IMR-90 (cell line): ENCODE data around the gene RALA. TPM values are rescaled to one million over a fixed set of nuclear protein-coding genes. Genes with fewer than 3 reads are reported as not detected.

ENCODE experiments used
- ATAC-seq: fragments of 200-7000 bp; cut with Tn5 transposase; 2 replicates; pipeline ENCODE4 v1.9.1; 2020; ENCODE audit warnings: low read depth, mild to moderate bottlenecking, moderate library complexity
- BruUV-seq: library from RNA; stranded (reverse); fragments of 400-500 nt; replicated peaks from 2 replicates; lab custom pipeline; 2021; lab: Mats Ljungman, UMichigan
- CTCF ChIA-PET: fragments of 300-600 bp; formaldehyde crosslinking; extraction: SDS; loops from one replicate; lab custom pipeline; 2021; ENCODE audit warnings: antibody characterized with exemption; lab: Yijun Ruan, JAX
- POLR2A ChIA-PET: fragments of 300-600 bp; sonication (Branson Sonifier 250); formaldehyde crosslinking; loops from one replicate; lab custom pipeline; 2022; ENCODE audit warnings: antibody characterized with exemption; ENCODE audit not compliant: unreplicated experiment; lab: Charles Lee
- DNase-seq: peaks from one replicate; pipeline ENCODE4 v3.0.0; 2013
- H2AFZ ChIP-seq: replicated peaks from 2 replicates; pipeline ENCODE3; 2013; ENCODE audit warnings: low read length, mild to moderate bottlenecking; ENCODE audit not compliant: poor library complexity
- H2AK5ac ChIP-seq: 2 replicates; pipeline ENCODE4 v1.6.1; 2013; ENCODE audit warnings: low read depth, low read length, inconsistent platforms
- H2AK9ac ChIP-seq: replicated peaks from 2 replicates; pipeline ENCODE3; 2013; ENCODE audit warnings: mild to moderate bottlenecking, low read depth, low read length, moderate library complexity; ENCODE audit not compliant: poor library complexity
- H2BK120ac ChIP-seq: 2 replicates; pipeline ENCODE4 v1.6.1; 2013; ENCODE audit warnings: low read depth, low read length, inconsistent platforms
- H2BK15ac ChIP-seq: 3 replicates; pipeline ENCODE4 v1.6.1; 2013; ENCODE audit warnings: low read depth, low read length, inconsistent platforms
- H2BK20ac ChIP-seq: 2 replicates; pipeline ENCODE4 v1.6.1; 2013; ENCODE audit warnings: low read depth, mild to moderate bottlenecking, inconsistent platforms, low read length, moderate library complexity
- H2BK5ac ChIP-seq: 2 replicates; pipeline ENCODE4 v1.6.1; 2013; ENCODE audit warnings: mild to moderate bottlenecking, low read depth, low read length, inconsistent platforms; ENCODE audit not compliant: poor library complexity, severe bottlenecking
- H3K14ac ChIP-seq: replicated peaks from 2 replicates; pipeline ENCODE4 v1.6.1; 2013; ENCODE audit warnings: low read depth, low read length, inconsistent platforms
- H3K18ac ChIP-seq: 2 replicates; pipeline ENCODE4 v1.6.1; 2013; ENCODE audit warnings: low read depth, low read length, control low read depth
- H3K23ac ChIP-seq: 2 replicates; pipeline ENCODE4 v1.6.1; 2013; ENCODE audit warnings: low read depth, low read length, inconsistent platforms
- H3K27ac ChIP-seq: 2 replicates; pipeline ENCODE4 v1.5.1; 2013; ENCODE audit warnings: mild to moderate bottlenecking, control low read depth, low read length; ENCODE audit not compliant: insufficient read depth
- H3K27me3 ChIP-seq: 2 replicates; pipeline ENCODE4 v1.6.1; 2013; ENCODE audit warnings: low read length; ENCODE audit not compliant: control insufficient read depth, insufficient read depth
- H3K36me3 ChIP-seq: 2 replicates; pipeline ENCODE4 v1.6.1; 2013; ENCODE audit warnings: low read length, mixed read lengths; ENCODE audit not compliant: control insufficient read depth, insufficient read depth
- H3K4ac ChIP-seq: 2 replicates; pipeline ENCODE4 v1.6.1; 2013; ENCODE audit warnings: low read depth, low read length, inconsistent platforms
- H3K4me1 ChIP-seq: 2 replicates; pipeline ENCODE4 v1.6.1; 2013; ENCODE audit warnings: low read length, mixed read lengths; ENCODE audit not compliant: control insufficient read depth, insufficient read depth
- H3K4me2 ChIP-seq: 2 replicates; pipeline ENCODE4 v1.6.1; 2013; ENCODE audit warnings: low read depth, mild to moderate bottlenecking, control low read depth, low read length, moderate library complexity
- H3K4me3 ChIP-seq: 2 replicates; pipeline ENCODE4 v1.5.1; 2013; ENCODE audit warnings: low read depth, mild to moderate bottlenecking, control low read depth, low read length, moderate library complexity; ENCODE audit not compliant: insufficient read depth
- H3K56ac ChIP-seq: 2 replicates; pipeline ENCODE4 v1.6.1; 2013; ENCODE audit warnings: low read length, inconsistent platforms; ENCODE audit not compliant: insufficient read depth; ENCODE audit errors: extremely low read depth
- H3K79me1 ChIP-seq, 2 experiments: 2 replicates each; pipeline ENCODE4 v1.6.1; 2013; ENCODE audit warnings: low read length in 2 of 2, inconsistent platforms in 1 of 2, low read depth in 1 of 2
- H3K9ac ChIP-seq: 2 replicates; pipeline ENCODE4 v1.6.1; 2013; ENCODE audit warnings: low read depth, low read length, control low read depth
- H3K9me1 ChIP-seq: 2 replicates; pipeline ENCODE4 v1.6.1; 2013; ENCODE audit warnings: low read length, inconsistent platforms; ENCODE audit not compliant: insufficient read depth
- H3K9me3 ChIP-seq: 2 replicates; pipeline ENCODE4 v1.6.1; 2013; ENCODE audit warnings: low read length; ENCODE audit not compliant: control insufficient read depth, insufficient read depth
- H4K20me1 ChIP-seq: 2 replicates; pipeline ENCODE4 v1.6.1; 2013; ENCODE audit warnings: low read length, inconsistent platforms; ENCODE audit not compliant: insufficient read depth
- H4K5ac ChIP-seq: 2 replicates; pipeline ENCODE4 v1.6.1; 2013; ENCODE audit warnings: mild to moderate bottlenecking, low read depth, low read length, control low read depth
- H4K8ac ChIP-seq, 2 experiments: 2 replicates each; pipeline ENCODE4 v1.6.1; 2013; ENCODE audit warnings: low read depth in 2 of 2, low read length in 2 of 2, control low read depth in 1 of 2, inconsistent platforms in 1 of 2
- H4K91ac ChIP-seq: 2 replicates; pipeline ENCODE4 v1.6.1; 2013; ENCODE audit warnings: low read depth, low read length, inconsistent platforms; ENCODE audit not compliant: insufficient read depth
- BHLHE40 ChIP-seq: fragments of 150-350 bp; IDR thresholded peaks from 2 replicates; pipeline ENCODE4 v1.6.1; 2016; ENCODE audit warnings: mild to moderate bottlenecking, low read depth, low read length
- CEBPB ChIP-seq: IDR thresholded peaks from 2 replicates; pipeline ENCODE4 v1.6.1; 2012; ENCODE audit warnings: low read depth, low read length, improper control_type of control experiment
- CHD1 ChIP-seq: IDR thresholded peaks from 2 replicates; pipeline ENCODE4 v1.6.1; 2012; ENCODE audit warnings: low read depth, low read length, improper control_type of control experiment
- FOS ChIP-seq: fragments of 150-350 bp; IDR thresholded peaks from 2 replicates; pipeline ENCODE4 v1.6.1; 2016; ENCODE audit warnings: low read depth, low read length
- MAFK ChIP-seq: IDR thresholded peaks from 2 replicates; pipeline ENCODE4 v1.6.1; 2012; ENCODE audit warnings: low read depth, low read length, improper control_type of control experiment
- MXI1 ChIP-seq: IDR thresholded peaks from 2 replicates; pipeline ENCODE4 v1.6.1; 2012; ENCODE audit warnings: low read depth, mild to moderate bottlenecking, low read length, moderate library complexity, borderline replicate concordance
- RAD21 ChIP-seq: IDR thresholded peaks from 2 replicates; pipeline ENCODE4 v1.6.1; 2012; ENCODE audit warnings: low read length, improper control_type of control experiment
- RCOR1 ChIP-seq: IDR thresholded peaks from 2 replicates; pipeline ENCODE4 v1.6.1; 2012; ENCODE audit warnings: mild to moderate bottlenecking, low read length, improper control_type of control experiment; ENCODE audit not compliant: insufficient replicate concordance
- RFX5 ChIP-seq: IDR thresholded peaks from 2 replicates; pipeline ENCODE4 v1.8.0; 2012; ENCODE audit warnings: low read depth, mild to moderate bottlenecking, low read length, moderate library complexity
- WGBS, 2 experiments: methylation state at CpG; one replicate each; pipeline versions ENCODE4 v1.1.5 to v1.1.7; 2013; ENCODE audit warnings: missing lambda C conversion rate in 2 of 2; ENCODE audit not compliant: insufficient read length in 1 of 2; ENCODE audit errors: extremely low coverage in 2 of 2; 5-methylcytosine and 5-hydroxymethylcytosine counted together
- dilution Hi-C: fragments of 300-500 bp; cut with HindIII; formaldehyde crosslinking; loops from one replicate; pipeline ENCODE4 v1.14.3; 2018; ENCODE audit warnings: low sequenced_read_pairs; ENCODE audit not compliant: unreplicated experiment
- in situ Hi-C: fragments of 300-500 bp; cut with MboI; formaldehyde crosslinking; loops from 3 replicates; pipeline ENCODE4 v1.14.3; 2019; ENCODE audit warnings: low sequenced_read_pairs, inconsistent platforms, mixed read lengths
- intact Hi-C: fragments of 100-400 bp; cut with micrococcal nuclease; formaldehyde crosslinking; loops from 2 replicates; pipeline ENCODE4 v1.10.0; 2022
- polyA plus RNA-seq, 3 experiments: library from polyadenylated mRNA; depleted of rRNA; stranded (reverse); fragments of >200 nt; gene quantifications; 2 replicates each; pipeline ENCODE4 v1.2.3, GENCODE V29; 2012; ENCODE audit warnings: low replicate concordance in 1 of 3
- total RNA-seq: library from RNA; depleted of rRNA; stranded (reverse); fragments of >200 nt; gene quantifications from 2 replicates; pipeline ENCODE4 v1.2.3, GENCODE V29; 2012
- TF ChIP-seq, protein P1 (sequence below): fragments of 150-350 bp; IDR thresholded peaks from 2 replicates; pipeline ENCODE4 v1.6.1; 2017; ENCODE audit warnings: mild to moderate bottlenecking, antibody characterized with exemption, low read length, low read depth

Gene RALA
- total and polyA plus RNA-seq, 2 of the 4 experiments (the other 2 are of a cell fraction), result 7.7 to 20.5 TPM

DNA sequence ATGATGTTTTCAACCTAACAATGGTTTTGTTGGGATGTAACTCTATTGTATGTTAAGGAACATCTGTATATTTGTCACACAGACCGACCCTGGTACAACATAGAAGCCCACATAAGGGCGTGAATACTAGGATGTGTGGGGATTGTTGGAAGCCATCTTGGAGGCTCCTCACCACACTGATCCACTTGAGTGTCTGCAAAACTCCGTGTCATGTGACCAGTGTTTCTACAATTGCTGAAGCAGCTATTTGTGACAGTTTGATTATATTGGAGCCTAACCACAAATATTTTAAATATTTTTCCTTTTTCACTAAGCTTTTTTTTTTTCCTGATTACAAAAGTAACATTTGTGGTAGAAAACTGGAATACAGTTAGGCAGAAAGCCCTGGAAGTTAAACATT lies 27.9 kb downstream of the RALA start:
- TF ChIP-seq RAD21 (no peak), FOS (no peak), CEBPB (no peak), MAFK (peak; percentile 88), BHLHE40 (no peak), RCOR1 (no peak), MXI1 (no peak), CHD1 (no peak), RFX5 (no peak)
- TF ChIP-seq, protein P1, sequence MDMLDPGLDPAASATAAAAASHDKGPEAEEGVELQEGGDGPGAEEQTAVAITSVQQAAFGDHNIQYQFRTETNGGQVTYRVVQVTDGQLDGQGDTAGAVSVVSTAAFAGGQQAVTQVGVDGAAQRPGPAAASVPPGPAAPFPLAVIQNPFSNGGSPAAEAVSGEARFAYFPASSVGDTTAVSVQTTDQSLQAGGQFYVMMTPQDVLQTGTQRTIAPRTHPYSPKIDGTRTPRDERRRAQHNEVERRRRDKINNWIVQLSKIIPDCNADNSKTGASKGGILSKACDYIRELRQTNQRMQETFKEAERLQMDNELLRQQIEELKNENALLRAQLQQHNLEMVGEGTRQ, result peak; percentile 79
- H2AK5ac ChIP-seq, result peak overlapping the region; percentile 75; the same call in 1 of the 2 replicates
- peak overlapping the region; percentile 69 for H2BK120ac ChIP-seq
- no peak overlapping the region for H3K56ac ChIP-seq
- H4K8ac ChIP-seq, result peak overlapping the region in 1 of 2 experiments; percentile 78; a peak in 2 of 4 replicates
- H3K27ac ChIP-seq, result peak overlapping the region; percentile 17; the same call in 1 of the 2 replicates
- ChIA-PET CTCF (interaction anchor here (0.7 to 1.7 kb wide), 4 partner anchors 9 to 1145 kb away, joined by 3 to 6 read pairs (median 4); no protein-coding TSS in a partner anchor), POLR2A (interaction anchor here (0.6 kb wide), 2 partner anchors 9 to 15 kb away, joined by 3 read pairs; no protein-coding TSS in a partner anchor)
- no peaks in the 10 kb centered on the region for H3K9me3 ChIP-seq
- peaks cover 25 to 64% of the 10 kb centered on the region in 2 experiments for H3K79me1 ChIP-seq
- no peaks in the 10 kb centered on the region for H3K27me3 ChIP-seq
- H4K5ac ChIP-seq, result no peak overlapping the region
- H4K20me1 ChIP-seq, result peaks cover 26% of the 10 kb centered on the region
- H2AK9ac ChIP-seq, result no peak overlapping the region
- peak overlapping the region; percentile 18; the same call in 1 of the 2 replicates for H3K4me2 ChIP-seq
- dilution Hi-C loops (no loop called here), intact Hi-C loops (loop anchor here (5.0 kb wide), 1 partner anchor 59 kb away; no protein-coding TSS in a partner anchor), in situ Hi-C loops (no loop called here)
- no peak overlapping the region for H3K4me3 ChIP-seq
- H3K18ac ChIP-seq, result peak overlapping the region; percentile 51; the same call in 1 of the 2 replicates
- DNase-seq, result peak; percentile 83
- H3K14ac ChIP-seq, result peak overlapping the region; percentile 46; the same call in 1 of the 2 replicates
- peak; percentile 81 for ATAC-seq
- no peaks in the 10 kb centered on the region for H3K36me3 ChIP-seq
- no TSS peak for BruUV-seq
- peak overlapping the region; percentile 59; the same call in 1 of the 2 replicates for H3K4ac ChIP-seq
- no CpG with 5 or more reads among the region's 3 CpGs for WGBS, 2 experiments
- H2BK15ac ChIP-seq, result no peak overlapping the region
- no peak overlapping the region for H2BK20ac ChIP-seq
- H4K91ac ChIP-seq, result no peak overlapping the region
- peaks cover 8% of the 10 kb centered on the region for H3K9me1 ChIP-seq
- H3K23ac ChIP-seq, result no peak overlapping the region
- peak overlapping the region; percentile 79 for H2BK5ac ChIP-seq
- H3K9ac ChIP-seq, result no peak overlapping the region
- no peak overlapping the region for H2AFZ ChIP-seq
- peaks cover 7% of the 10 kb centered on the region for H3K4me1 ChIP-seq
